ENCODE data around the gene RFXANK.

GRCh38 chr19:19226204-19226603, 34.1 kb downstream of the RFXANK start:
- no peak for TF ChIP-seq GATA3 (IDR thresholded peaks at IDR 0.05; ENCODE audit: low read depth, low read length)
- no peak for TF ChIP-seq GATA2 (IDR thresholded peaks at IDR 0.05; ENCODE audit: low read depth, low read length)

All from SH-SY5Y (cell line).